Effector memory CD4-positive, alpha-beta T cell (primary cell): ENCODE data around the gene POC1A.

Source experiments
- DNase-seq, 3 donors: peaks; one replicate each; pipeline ENCODE4 v3.0.0-alpha.2; 2020
- H3K27ac ChIP-seq: 2 replicates; pipeline ENCODE4 v1.7.0; 2013; ENCODE audit warnings: mild to moderate bottlenecking, low read length, moderate library complexity; ENCODE audit not compliant: insufficient read depth, poor library complexity, severe bottlenecking
- H3K27me3 ChIP-seq: replicated peaks from 2 replicates; pipeline ENCODE4 v1.7.0; 2013; ENCODE audit warnings: mild to moderate bottlenecking, low read length; ENCODE audit not compliant: insufficient read depth, control insufficient read depth, poor library complexity, severe bottlenecking
- H3K36me3 ChIP-seq: 2 replicates; pipeline ENCODE4 v1.7.0; 2013; ENCODE audit warnings: mild to moderate bottlenecking, low read length, moderate library complexity; ENCODE audit not compliant: control insufficient read depth, insufficient read depth
- H3K4me1 ChIP-seq: 2 replicates; pipeline ENCODE4 v1.7.0; 2013; ENCODE audit warnings: low read length, mild to moderate bottlenecking; ENCODE audit not compliant: control insufficient read depth, insufficient read depth, poor library complexity, severe bottlenecking
- H3K4me3 ChIP-seq: 2 replicates; pipeline ENCODE4 v1.7.0; 2013; ENCODE audit warnings: low read length, low read depth, mild to moderate bottlenecking; ENCODE audit not compliant: insufficient read depth, poor library complexity, severe bottlenecking
- H3K9me3 ChIP-seq: 2 replicates; pipeline ENCODE4 v1.7.0; 2013; ENCODE audit warnings: mild to moderate bottlenecking, low read length, moderate library complexity; ENCODE audit not compliant: control insufficient read depth

Gene POC1A

GRCh38 chr3:52109611-52110301 lies 44.5 kb downstream of the POC1A start:
- H3K4me1 ChIP-seq: no peaks in the 10 kb centered on the region
- H3K9me3 ChIP-seq: no peaks in the 10 kb centered on the region
- H3K27me3 ChIP-seq: no peaks in the 10 kb centered on the region
- no peak overlapping the region for H3K4me3 ChIP-seq
- H3K27ac ChIP-seq: no peak overlapping the region
- DNase-seq: no peak
- H3K36me3 ChIP-seq: no peaks in the 10 kb centered on the region

- no peak overlapping the region for H3K4me3 ChIP-seq
- no peaks in the 10 kb centered on the region for H3K9me3 ChIP-seq
- H3K4me1 ChIP-seq: no peaks in the 10 kb centered on the region
- H3K27ac ChIP-seq: no peak overlapping the region
- no peaks in the 10 kb centered on the region for H3K36me3 ChIP-seq
- DNase-seq: no peak
- H3K27me3 ChIP-seq: no peaks in the 10 kb centered on the region
Measured at GRCh38 chr3:52108302-52109232, 45.7 kb downstream of the POC1A start.

- no peaks in the 10 kb centered on the region for H3K27me3 ChIP-seq
- H3K9me3 ChIP-seq: no peaks in the 10 kb centered on the region
- H3K27ac ChIP-seq: no peak overlapping the region
- H3K4me3 ChIP-seq: no peak overlapping the region
- H3K4me1 ChIP-seq: no peaks in the 10 kb centered on the region
- H3K36me3 ChIP-seq: no peaks in the 10 kb centered on the region
- no peak for DNase-seq
Measured at GRCh38 chr3:52106951-52107611, 47.1 kb downstream of the POC1A start.

GRCh38 chr3:52104684-52105640 lies 49.3 kb downstream of the POC1A start:
- H3K36me3 ChIP-seq: no peaks in the 10 kb centered on the region
- H3K4me1 ChIP-seq: no peaks in the 10 kb centered on the region

GRCh38 chr3:52102934-52103333 lies 51.3 kb downstream of the POC1A start:
- no peak overlapping the region for H3K4me3 ChIP-seq
- H3K4me1 ChIP-seq: no peaks in the 10 kb centered on the region
- no peak overlapping the region for H3K27ac ChIP-seq
- no peaks in the 10 kb centered on the region for H3K27me3 ChIP-seq
- H3K9me3 ChIP-seq: no peaks in the 10 kb centered on the region
- H3K36me3 ChIP-seq: no peaks in the 10 kb centered on the region
- DNase-seq: no peak

More at GRCh38 chr3:52104684-52105640, 49.3 kb downstream of the POC1A start:
- no peak for DNase-seq
- no peak overlapping the region for H3K4me3 ChIP-seq
- no peak overlapping the region for H3K27ac ChIP-seq
- no peaks in the 10 kb centered on the region for H3K27me3 ChIP-seq
- H3K9me3 ChIP-seq: no peaks in the 10 kb centered on the region

- H3K4me3 ChIP-seq: no peak overlapping the region
- DNase-seq: no peak
- H3K27me3 ChIP-seq: no peaks in the 10 kb centered on the region
- no peaks in the 10 kb centered on the region for H3K9me3 ChIP-seq
- no peaks in the 10 kb centered on the region for H3K4me1 ChIP-seq
- no peak overlapping the region for H3K27ac ChIP-seq
- H3K36me3 ChIP-seq: no peaks in the 10 kb centered on the region
Measured at GRCh38 chr3:52099001-52099401, 55.2 kb downstream of the POC1A start.

- Histone ChIP-seq H3K4me3 (no peak overlapping the region), H3K36me3 (no peaks in the 10 kb centered on the region), H3K9me3 (no peaks in the 10 kb centered on the region), H3K27me3 (no peaks in the 10 kb centered on the region), H3K27ac (no peak overlapping the region), H3K4me1 (no peaks in the 10 kb centered on the region)
- no peak for DNase-seq
Measured at GRCh38 chr3:52097851-52098507, 56.2 kb downstream of the POC1A start.

- H3K4me1 ChIP-seq: no peaks in the 10 kb centered on the region
- H3K27me3 ChIP-seq: no peaks in the 10 kb centered on the region
- H3K36me3 ChIP-seq: no peaks in the 10 kb centered on the region
- H3K4me3 ChIP-seq: no peak overlapping the region
- H3K9me3 ChIP-seq: no peaks in the 10 kb centered on the region
- H3K27ac ChIP-seq: no peak overlapping the region
- no peak for DNase-seq
Measured at GRCh38 chr3:52095990-52096775, 58.0 kb downstream of the POC1A start.
